WTC11 (cell line): ENCODE results near the gene RHEB. TPM values are rescaled to one million over a fixed set of nuclear protein-coding genes. Genes with fewer than 3 reads are reported as not detected.
A peak's percentile ranks its signal among the peaks of the same experiment; 100 is the strongest.

Experiments used
- ATAC-seq: fragments of 200-7000 bp; cut with Tn5 transposase; 2 replicates; pipeline ENCODE4 v1.10.0; 2021; ENCODE audit warnings: mild to moderate bottlenecking, moderate library complexity
- CTCF ChIA-PET: fragments of 300-600 bp; sonication (Branson Sonifier 250); formaldehyde crosslinking; loops from one replicate; lab custom pipeline; 2021; ENCODE audit warnings: antibody characterized with exemption; lab: Charles Lee
- POLR2A ChIA-PET: fragments of 350-600 bp; sonication (Branson Sonifier 250); formaldehyde crosslinking; loops from one replicate; lab custom pipeline; 2021; ENCODE audit warnings: antibody characterized with exemption; lab: Charles Lee
- DNase-seq: peaks from one replicate; pipeline ENCODE4 v3.0.0; 2021; ENCODE audit warnings: low spot score
- H3K27ac Mint-ChIP-seq: 2 replicates; pipeline ENCODE4 v1.8.0; 2021; ENCODE audit warnings: mixed read lengths
- H3K27me3 Mint-ChIP-seq: 2 replicates; pipeline ENCODE4 v1.8.0; 2021; ENCODE audit warnings: low read depth, mild to moderate bottlenecking, moderate library complexity, mixed read lengths
- H3K36me3 Mint-ChIP-seq: 2 replicates; pipeline ENCODE4 v1.8.0; 2021; ENCODE audit warnings: mixed read lengths
- H3K4me1 Mint-ChIP-seq: 2 replicates; pipeline ENCODE4 v1.8.0; 2022; ENCODE audit warnings: mixed read lengths
- H3K4me3 Mint-ChIP-seq: 2 replicates; pipeline ENCODE4 v1.8.0; 2021; ENCODE audit warnings: mild to moderate bottlenecking, moderate library complexity, mixed read lengths
- H3K9me3 Mint-ChIP-seq: 2 replicates; pipeline ENCODE4 v1.8.0; 2021; ENCODE audit warnings: mixed read lengths
- CREM ChIP-seq: sonication (generic); formaldehyde crosslinking; IDR thresholded peaks from 2 replicates; pipeline ENCODE4 v1.8.1; 2022; ENCODE audit warnings: mild to moderate bottlenecking, missing genetic modification reagents, moderate library complexity
- ELF4 ChIP-seq: sonication (generic); formaldehyde crosslinking; IDR thresholded peaks from 2 replicates; pipeline ENCODE4 v1.8.1; 2022; ENCODE audit warnings: low read depth, mild to moderate bottlenecking, moderate library complexity, missing genetic modification reagents
- ESRRA ChIP-seq: sonication (generic); formaldehyde crosslinking; IDR thresholded peaks from 2 replicates; pipeline ENCODE4 v1.8.1; 2022; ENCODE audit warnings: mild to moderate bottlenecking, missing genetic modification reagents, borderline replicate concordance
- ETV6 ChIP-seq: sonication (generic); formaldehyde crosslinking; IDR thresholded peaks from 2 replicates; pipeline ENCODE4 v1.8.1; 2022; ENCODE audit warnings: mild to moderate bottlenecking, missing genetic modification reagents
- FOXK1 ChIP-seq: sonication (generic); formaldehyde crosslinking; IDR thresholded peaks from 2 replicates; pipeline ENCODE4 v1.8.0; 2022; ENCODE audit warnings: mild to moderate bottlenecking, moderate library complexity, missing genetic modification reagents
- FOXP1 ChIP-seq: sonication (generic); formaldehyde crosslinking; IDR thresholded peaks from 2 replicates; pipeline ENCODE4 v1.8.0; 2022; ENCODE audit warnings: missing genetic modification reagents, mild to moderate bottlenecking, moderate library complexity, borderline replicate concordance
- NFATC4 ChIP-seq: fragments of 250-450 bp; sonication (Bioruptor Pico); IDR thresholded peaks from 2 replicates; pipeline ENCODE4 v1.9.0; 2021; ENCODE audit warnings: mild to moderate bottlenecking
- PRRX2 ChIP-seq: fragments of 250-450 bp; sonication (Bioruptor Pico); IDR thresholded peaks from 2 replicates; pipeline ENCODE4 v1.8.0; 2021; ENCODE audit warnings: mild to moderate bottlenecking
- TEAD1 ChIP-seq: sonication (generic); formaldehyde crosslinking; IDR thresholded peaks from 2 replicates; pipeline ENCODE4 v1.8.0; 2022; ENCODE audit warnings: mild to moderate bottlenecking, missing genetic modification reagents
- ZNF423 ChIP-seq: fragments of 250-450 bp; sonication (Bioruptor Pico); IDR thresholded peaks from 2 replicates; pipeline ENCODE4 v2.1.2; 2022; ENCODE audit warnings: mild to moderate bottlenecking, moderate library complexity
- ZNF671 ChIP-seq: fragments of 250-450 bp; sonication (Bioruptor Pico); IDR thresholded peaks from 2 replicates; pipeline ENCODE4 v1.8.0; 2021; ENCODE audit warnings: mild to moderate bottlenecking
- total RNA-seq: library from RNA; stranded (reverse); gene quantifications from 3 replicates; pipeline ENCODE4 v1.2.3, GENCODE V29; 2021
- TF ChIP-seq, protein P1 (sequence below): sonication (generic); formaldehyde crosslinking; IDR thresholded peaks from 2 replicates; pipeline ENCODE4 v1.8.1; 2022; ENCODE audit warnings: mild to moderate bottlenecking, missing genetic modification reagents, moderate library complexity, borderline replicate concordance
- TF ChIP-seq, protein P2 (sequence below): fragments of 250-450 bp; sonication (Bioruptor Pico); IDR thresholded peaks from 2 replicates; pipeline ENCODE4 v1.8.0; 2021; ENCODE audit warnings: mild to moderate bottlenecking
- TF ChIP-seq, protein P3 (sequence below): fragments of 250-450 bp; sonication (Bioruptor Pico); IDR thresholded peaks from 2 replicates; pipeline ENCODE4 v1.9.0; 2021; ENCODE audit warnings: moderate library complexity, mild to moderate bottlenecking, inconsistent platforms, borderline replicate concordance
- TF ChIP-seq, protein P4 (sequence below): fragments of 200-600 bp; IDR thresholded peaks from 2 replicates; pipeline ENCODE4 v1.8.0; 2022; ENCODE audit warnings: antibody characterized with exemption
- TF ChIP-seq, protein P5 (sequence below): fragments of 250-450 bp; sonication (Bioruptor Pico); IDR thresholded peaks from 2 replicates; pipeline ENCODE4 v2.1.2; 2022; ENCODE audit warnings: mild to moderate bottlenecking, moderate library complexity
- TF ChIP-seq, protein P6 (sequence below): sonication (generic); formaldehyde crosslinking; IDR thresholded peaks from 2 replicates; pipeline ENCODE4 v1.8.0; 2023; ENCODE audit warnings: missing genetic modification reagents, mild to moderate bottlenecking, borderline replicate concordance

Gene RHEB
- total RNA-seq, 1 experiment from 2014 or later = 133 TPM

DNA sequence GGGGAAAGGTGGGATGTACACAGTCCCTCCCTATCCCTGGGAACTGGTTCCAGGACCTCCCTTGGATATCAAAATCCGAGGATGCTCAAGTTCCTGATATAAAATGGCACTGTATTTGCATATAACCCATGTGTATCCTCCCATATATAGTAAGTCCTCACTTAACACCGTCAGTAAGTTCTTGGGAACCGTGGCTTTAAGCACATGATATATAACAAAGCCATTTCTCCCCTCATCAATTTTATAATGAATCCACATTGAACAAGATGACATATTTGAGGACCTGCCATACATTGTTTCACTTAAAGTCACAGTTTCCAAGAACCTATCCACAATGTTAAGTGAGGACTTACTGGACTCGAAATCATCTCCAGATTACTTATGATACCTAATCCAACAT is 85.1 kb downstream of the RHEB start:
- Mint-ChIP-seq H3K36me3 (no peaks in the 10 kb centered on the region), H3K27ac (no peak overlapping the region), H3K27me3 (peaks cover 8% of the 10 kb centered on the region), H3K4me3 (no peak overlapping the region), H3K4me1 (peaks cover 20% of the 10 kb centered on the region), H3K9me3 (no peaks in the 10 kb centered on the region)
- ATAC-seq (no peak), DNase-seq (no peak)
- TF ChIP-seq, protein P1, sequence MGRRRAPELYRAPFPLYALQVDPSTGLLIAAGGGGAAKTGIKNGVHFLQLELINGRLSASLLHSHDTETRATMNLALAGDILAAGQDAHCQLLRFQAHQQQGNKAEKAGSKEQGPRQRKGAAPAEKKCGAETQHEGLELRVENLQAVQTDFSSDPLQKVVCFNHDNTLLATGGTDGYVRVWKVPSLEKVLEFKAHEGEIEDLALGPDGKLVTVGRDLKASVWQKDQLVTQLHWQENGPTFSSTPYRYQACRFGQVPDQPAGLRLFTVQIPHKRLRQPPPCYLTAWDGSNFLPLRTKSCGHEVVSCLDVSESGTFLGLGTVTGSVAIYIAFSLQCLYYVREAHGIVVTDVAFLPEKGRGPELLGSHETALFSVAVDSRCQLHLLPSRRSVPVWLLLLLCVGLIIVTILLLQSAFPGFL (CRISPR knock-in tag) = no peak
- TF ChIP-seq, protein P2, sequence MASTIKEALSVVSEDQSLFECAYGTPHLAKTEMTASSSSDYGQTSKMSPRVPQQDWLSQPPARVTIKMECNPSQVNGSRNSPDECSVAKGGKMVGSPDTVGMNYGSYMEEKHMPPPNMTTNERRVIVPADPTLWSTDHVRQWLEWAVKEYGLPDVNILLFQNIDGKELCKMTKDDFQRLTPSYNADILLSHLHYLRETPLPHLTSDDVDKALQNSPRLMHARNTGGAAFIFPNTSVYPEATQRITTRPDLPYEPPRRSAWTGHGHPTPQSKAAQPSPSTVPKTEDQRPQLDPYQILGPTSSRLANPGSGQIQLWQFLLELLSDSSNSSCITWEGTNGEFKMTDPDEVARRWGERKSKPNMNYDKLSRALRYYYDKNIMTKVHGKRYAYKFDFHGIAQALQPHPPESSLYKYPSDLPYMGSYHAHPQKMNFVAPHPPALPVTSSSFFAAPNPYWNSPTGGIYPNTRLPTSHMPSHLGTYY = no peak
- TF ChIP-seq ZNF423 (CRISPR knock-in tag) (no peak), ZNF671 (CRISPR knock-in tag) (no peak), NFATC4 (CRISPR knock-in tag) (no peak), FOXK1 (CRISPR knock-in tag) (no peak), ETV6 (CRISPR knock-in tag) (no peak), ESRRA (CRISPR knock-in tag) (no peak), ELF4 (CRISPR knock-in tag) (no peak), FOXP1 (CRISPR knock-in tag) (no peak), PRRX2 (no peak)
- TF ChIP-seq, protein P3, sequence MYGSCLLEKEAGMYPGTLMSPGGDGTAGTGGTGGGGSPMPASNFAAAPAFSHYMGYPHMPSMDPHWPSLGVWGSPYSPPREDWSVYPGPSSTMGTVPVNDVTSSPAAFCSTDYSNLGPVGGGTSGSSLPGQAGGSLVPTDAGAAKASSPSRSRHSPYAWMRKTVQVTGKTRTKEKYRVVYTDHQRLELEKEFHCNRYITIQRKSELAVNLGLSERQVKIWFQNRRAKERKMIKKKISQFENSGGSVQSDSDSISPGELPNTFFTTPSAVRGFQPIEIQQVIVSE (CRISPR knock-in tag) = no peak
- TF ChIP-seq, protein P4, sequence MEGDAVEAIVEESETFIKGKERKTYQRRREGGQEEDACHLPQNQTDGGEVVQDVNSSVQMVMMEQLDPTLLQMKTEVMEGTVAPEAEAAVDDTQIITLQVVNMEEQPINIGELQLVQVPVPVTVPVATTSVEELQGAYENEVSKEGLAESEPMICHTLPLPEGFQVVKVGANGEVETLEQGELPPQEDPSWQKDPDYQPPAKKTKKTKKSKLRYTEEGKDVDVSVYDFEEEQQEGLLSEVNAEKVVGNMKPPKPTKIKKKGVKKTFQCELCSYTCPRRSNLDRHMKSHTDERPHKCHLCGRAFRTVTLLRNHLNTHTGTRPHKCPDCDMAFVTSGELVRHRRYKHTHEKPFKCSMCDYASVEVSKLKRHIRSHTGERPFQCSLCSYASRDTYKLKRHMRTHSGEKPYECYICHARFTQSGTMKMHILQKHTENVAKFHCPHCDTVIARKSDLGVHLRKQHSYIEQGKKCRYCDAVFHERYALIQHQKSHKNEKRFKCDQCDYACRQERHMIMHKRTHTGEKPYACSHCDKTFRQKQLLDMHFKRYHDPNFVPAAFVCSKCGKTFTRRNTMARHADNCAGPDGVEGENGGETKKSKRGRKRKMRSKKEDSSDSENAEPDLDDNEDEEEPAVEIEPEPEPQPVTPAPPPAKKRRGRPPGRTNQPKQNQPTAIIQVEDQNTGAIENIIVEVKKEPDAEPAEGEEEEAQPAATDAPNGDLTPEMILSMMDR = no peak
- ChIA-PET CTCF (interaction anchor here (1.1 kb wide), 1 partner anchor 123 kb away, joined by 3 read pairs; no protein-coding TSS in a partner anchor), POLR2A (no interaction called here)

DNA sequence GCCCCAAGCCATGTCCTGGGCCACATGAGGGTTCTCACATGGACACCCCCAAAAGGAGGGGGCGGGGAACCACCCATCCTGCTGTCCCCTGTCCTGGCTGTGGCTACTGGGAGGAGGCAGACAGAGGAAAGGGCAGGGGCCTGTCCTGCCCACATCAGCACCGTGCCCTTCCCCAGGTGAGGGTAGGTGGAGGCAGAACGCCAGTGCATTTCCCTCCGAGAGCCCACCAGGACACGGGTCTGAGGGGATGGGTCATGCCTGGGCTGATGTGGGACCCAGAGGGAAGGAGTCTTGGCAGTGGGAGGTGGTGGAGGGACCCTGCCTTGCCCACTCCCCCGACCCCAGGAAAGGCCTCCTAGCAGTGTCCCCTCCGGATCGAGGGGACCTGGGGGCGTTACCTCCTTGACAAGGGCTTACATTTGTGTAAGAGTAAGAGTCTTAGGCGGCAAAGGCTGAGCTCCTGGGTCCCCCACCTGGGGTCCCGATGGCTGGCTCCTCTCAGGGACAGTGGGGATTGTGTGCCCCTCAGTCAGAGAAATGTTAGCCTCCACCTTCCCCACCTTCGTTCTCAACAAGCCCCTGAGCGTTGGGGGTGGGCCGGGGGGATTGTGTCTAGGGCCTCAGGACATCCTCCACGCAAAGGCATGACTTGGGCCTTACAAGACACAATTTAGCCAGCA is 85.8 kb downstream of the RHEB start:
- CTCF ChIA-PET = interaction anchor here (1.5 kb wide), 1 partner anchor 15 kb away, joined by 3 read pairs; no protein-coding TSS in a partner anchor
- DNase-seq = no peak
- POLR2A ChIA-PET = no interaction called here

DNA sequence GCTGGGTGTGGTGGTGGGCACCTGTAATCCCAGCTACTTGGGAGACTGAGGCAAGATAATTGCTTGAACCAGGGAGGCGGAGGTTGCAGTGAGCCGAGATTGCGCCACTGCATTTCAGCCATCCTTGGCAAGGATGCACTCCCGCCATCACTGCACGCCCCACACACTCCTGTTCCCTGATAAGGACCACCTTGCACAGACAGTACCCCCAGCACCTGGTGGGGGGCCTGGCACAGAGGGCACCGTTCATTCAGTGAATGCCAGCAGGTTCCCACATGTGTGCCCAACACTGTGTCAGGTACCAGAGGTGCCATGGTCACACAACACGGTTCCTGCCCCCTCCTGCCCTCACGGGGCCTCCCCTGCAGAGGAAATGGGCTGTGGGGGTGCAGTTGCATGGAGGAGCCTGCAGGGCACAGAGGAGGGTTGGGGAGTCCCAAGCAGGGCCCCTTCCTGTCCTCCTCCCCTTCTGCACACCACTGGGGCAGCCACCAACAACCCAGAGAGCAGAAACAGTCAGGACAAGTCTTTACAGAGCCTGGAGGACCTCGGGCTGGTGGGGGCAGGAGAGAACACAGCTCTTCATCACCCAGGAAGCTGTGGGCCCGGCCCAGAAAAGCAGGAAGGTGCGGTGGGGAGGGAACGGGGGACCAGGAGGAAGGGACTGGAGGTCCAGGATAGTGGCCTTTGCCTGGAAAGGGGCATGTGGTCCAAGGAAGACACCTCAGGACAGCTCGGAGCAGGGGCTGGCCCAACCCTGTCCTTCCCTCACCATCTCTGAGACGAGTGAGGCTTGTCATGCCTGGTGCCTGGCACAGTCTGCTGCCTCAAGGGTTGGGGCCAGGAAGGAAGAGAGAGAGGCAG is 86.8 kb downstream of the RHEB start:
- Mint-ChIP-seq H3K27ac (no peak overlapping the region), H3K9me3 (no peaks in the 10 kb centered on the region), H3K4me3 (no peak overlapping the region), H3K4me1 (peaks cover 37% of the 10 kb centered on the region), H3K27me3 (no peaks in the 10 kb centered on the region), H3K36me3 (no peaks in the 10 kb centered on the region)
- peak; percentile 47; the same call in 1 of the 2 replicates for ATAC-seq
- CTCF ChIA-PET = interaction anchor here (1.5 kb wide), 1 partner anchor 16 kb away, joined by 3 read pairs; no protein-coding TSS in a partner anchor
- DNase-seq = no peak
- POLR2A ChIA-PET = no interaction called here
- TF ChIP-seq, protein P4 = 0 out of 2 replicates have a peak, but pooled peaks have one; percentile 22
- TF ChIP-seq, protein P5, sequence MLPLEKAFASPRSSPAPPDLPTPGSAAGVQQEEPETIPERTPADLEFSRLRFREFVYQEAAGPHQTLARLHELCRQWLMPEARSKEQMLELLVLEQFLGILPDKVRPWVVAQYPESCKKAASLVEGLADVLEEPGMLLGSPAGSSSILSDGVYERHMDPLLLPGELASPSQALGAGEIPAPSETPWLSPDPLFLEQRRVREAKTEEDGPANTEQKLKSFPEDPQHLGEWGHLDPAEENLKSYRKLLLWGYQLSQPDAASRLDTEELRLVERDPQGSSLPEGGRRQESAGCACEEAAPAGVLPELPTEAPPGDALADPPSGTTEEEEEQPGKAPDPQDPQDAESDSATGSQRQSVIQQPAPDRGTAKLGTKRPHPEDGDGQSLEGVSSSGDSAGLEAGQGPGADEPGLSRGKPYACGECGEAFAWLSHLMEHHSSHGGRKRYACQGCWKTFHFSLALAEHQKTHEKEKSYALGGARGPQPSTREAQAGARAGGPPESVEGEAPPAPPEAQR = no peak
- TF ChIP-seq, protein P6, sequence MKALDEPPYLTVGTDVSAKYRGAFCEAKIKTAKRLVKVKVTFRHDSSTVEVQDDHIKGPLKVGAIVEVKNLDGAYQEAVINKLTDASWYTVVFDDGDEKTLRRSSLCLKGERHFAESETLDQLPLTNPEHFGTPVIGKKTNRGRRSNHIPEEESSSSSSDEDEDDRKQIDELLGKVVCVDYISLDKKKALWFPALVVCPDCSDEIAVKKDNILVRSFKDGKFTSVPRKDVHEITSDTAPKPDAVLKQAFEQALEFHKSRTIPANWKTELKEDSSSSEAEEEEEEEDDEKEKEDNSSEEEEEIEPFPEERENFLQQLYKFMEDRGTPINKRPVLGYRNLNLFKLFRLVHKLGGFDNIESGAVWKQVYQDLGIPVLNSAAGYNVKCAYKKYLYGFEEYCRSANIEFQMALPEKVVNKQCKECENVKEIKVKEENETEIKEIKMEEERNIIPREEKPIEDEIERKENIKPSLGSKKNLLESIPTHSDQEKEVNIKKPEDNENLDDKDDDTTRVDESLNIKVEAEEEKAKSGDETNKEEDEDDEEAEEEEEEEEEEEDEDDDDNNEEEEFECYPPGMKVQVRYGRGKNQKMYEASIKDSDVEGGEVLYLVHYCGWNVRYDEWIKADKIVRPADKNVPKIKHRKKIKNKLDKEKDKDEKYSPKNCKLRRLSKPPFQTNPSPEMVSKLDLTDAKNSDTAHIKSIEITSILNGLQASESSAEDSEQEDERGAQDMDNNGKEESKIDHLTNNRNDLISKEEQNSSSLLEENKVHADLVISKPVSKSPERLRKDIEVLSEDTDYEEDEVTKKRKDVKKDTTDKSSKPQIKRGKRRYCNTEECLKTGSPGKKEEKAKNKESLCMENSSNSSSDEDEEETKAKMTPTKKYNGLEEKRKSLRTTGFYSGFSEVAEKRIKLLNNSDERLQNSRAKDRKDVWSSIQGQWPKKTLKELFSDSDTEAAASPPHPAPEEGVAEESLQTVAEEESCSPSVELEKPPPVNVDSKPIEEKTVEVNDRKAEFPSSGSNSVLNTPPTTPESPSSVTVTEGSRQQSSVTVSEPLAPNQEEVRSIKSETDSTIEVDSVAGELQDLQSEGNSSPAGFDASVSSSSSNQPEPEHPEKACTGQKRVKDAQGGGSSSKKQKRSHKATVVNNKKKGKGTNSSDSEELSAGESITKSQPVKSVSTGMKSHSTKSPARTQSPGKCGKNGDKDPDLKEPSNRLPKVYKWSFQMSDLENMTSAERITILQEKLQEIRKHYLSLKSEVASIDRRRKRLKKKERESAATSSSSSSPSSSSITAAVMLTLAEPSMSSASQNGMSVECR (CRISPR knock-in tag) = no peak
- no peak for TF ChIP-seq CREM (CRISPR knock-in tag)

More for the DNA sequence above, 85.8 kb downstream of the RHEB start:
- no peaks in the 10 kb centered on the region for H3K36me3 Mint-ChIP-seq
- peaks cover 27% of the 10 kb centered on the region for H3K4me1 Mint-ChIP-seq
- no peak overlapping the region for H3K27ac Mint-ChIP-seq
- peaks cover 4% of the 10 kb centered on the region for H3K27me3 Mint-ChIP-seq
- no peak overlapping the region for H3K4me3 Mint-ChIP-seq
- no peaks in the 10 kb centered on the region for H3K9me3 Mint-ChIP-seq
- TF ChIP-seq TEAD1 (CRISPR knock-in tag) = no peak
- ATAC-seq = no peak
